IPS-20b (cell line): Measurements from ENCODE around the gene TUBGCP6.

ENCODE experiments used
- H3K27ac ChIP-seq: one replicate; pipeline ENCODE4 v1.5.1; 2013; ENCODE audit warnings: low read length
- H3K27me3 ChIP-seq: 2 replicates; pipeline ENCODE4 v1.6.1; 2013; ENCODE audit warnings: mild to moderate bottlenecking, low read length, inconsistent platforms; ENCODE audit not compliant: insufficient read depth
- H3K36me3 ChIP-seq: 2 replicates; pipeline ENCODE4 v1.6.1; 2013; ENCODE audit warnings: low read depth, mild to moderate bottlenecking, inconsistent platforms, low read length, moderate library complexity; ENCODE audit not compliant: insufficient read depth
- H3K4me1 ChIP-seq: 2 replicates; pipeline ENCODE4 v1.6.1; 2013; ENCODE audit warnings: mild to moderate bottlenecking, control low read depth, inconsistent platforms, low read length, moderate library complexity; ENCODE audit not compliant: insufficient read depth
- H3K4me3 ChIP-seq: 2 replicates; pipeline ENCODE4 v1.5.1; 2013; ENCODE audit warnings: mild to moderate bottlenecking, low read length, inconsistent platforms
- H3K9ac ChIP-seq: 2 replicates; pipeline ENCODE4 v1.6.1; 2013; ENCODE audit warnings: low read depth, mild to moderate bottlenecking, inconsistent platforms, low read length, moderate library complexity
- H3K9me3 ChIP-seq: 2 replicates; pipeline ENCODE4 v1.6.1; 2013; ENCODE audit warnings: mild to moderate bottlenecking, low read depth, low read length, inconsistent platforms; ENCODE audit not compliant: insufficient read depth

Gene TUBGCP6

GRCh38 chr22:50190941-50191741 is 53.7 kb downstream of the TUBGCP6 start:
- Histone ChIP-seq H3K4me1 (0 out of 2 replicates have a peak, but pooled peaks cover 3% of the 10 kb centered on the region), H3K27me3 (no peaks in the 10 kb centered on the region), H3K9me3 (no peaks in the 10 kb centered on the region), H3K36me3 (peaks cover 11% of the 10 kb centered on the region), H3K27ac (no peak overlapping the region), H3K9ac (no peak overlapping the region), H3K4me3 (no peak overlapping the region)

- Histone ChIP-seq H3K9ac (no peak overlapping the region), H3K36me3 (peaks cover 11% of the 10 kb centered on the region), H3K27ac (no peak overlapping the region)
These were observed 54.5 kb downstream of the TUBGCP6 start for GRCh38 chr22:50190182-50190940.

GRCh38 chr22:50189849-50190181 is 55.0 kb downstream of the TUBGCP6 start:
- H3K4me1 ChIP-seq = 0 out of 2 replicates have a peak, but pooled peaks cover 3% of the 10 kb centered on the region
- H3K27me3 ChIP-seq = no peaks in the 10 kb centered on the region
- no peak overlapping the region for H3K4me3 ChIP-seq
- H3K27ac ChIP-seq = no peak overlapping the region
- peaks cover 9% of the 10 kb centered on the region for H3K36me3 ChIP-seq
- no peak overlapping the region for H3K9ac ChIP-seq
- H3K9me3 ChIP-seq = no peaks in the 10 kb centered on the region

More at GRCh38 chr22:50190182-50190940, 54.5 kb downstream of the TUBGCP6 start:
- H3K4me1 ChIP-seq = 0 out of 2 replicates have a peak, but pooled peaks cover 3% of the 10 kb centered on the region
- H3K9me3 ChIP-seq = no peaks in the 10 kb centered on the region
- H3K4me3 ChIP-seq = peak overlapping the region; percentile 36; the same call in 1 of the 2 replicates
- no peaks in the 10 kb centered on the region for H3K27me3 ChIP-seq

GRCh38 chr22:50189184-50189848 is 55.5 kb downstream of the TUBGCP6 start:
- H3K27ac ChIP-seq = no peak overlapping the region
- H3K9ac ChIP-seq = no peak overlapping the region

GRCh38 chr22:50188356-50188755 is 56.5 kb downstream of the TUBGCP6 start:
- no peaks in the 10 kb centered on the region for H3K27me3 ChIP-seq
- no peak overlapping the region for H3K27ac ChIP-seq
- H3K4me1 ChIP-seq = 0 out of 2 replicates have a peak, but pooled peaks cover 3% of the 10 kb centered on the region
- H3K36me3 ChIP-seq = no peaks in the 10 kb centered on the region
- no peaks in the 10 kb centered on the region for H3K9me3 ChIP-seq
- no peak overlapping the region for H3K9ac ChIP-seq
- H3K4me3 ChIP-seq = no peak overlapping the region

More at GRCh38 chr22:50189184-50189848, 55.5 kb downstream of the TUBGCP6 start:
- Histone ChIP-seq H3K4me3 (no peak overlapping the region), H3K4me1 (0 out of 2 replicates have a peak, but pooled peaks cover 3% of the 10 kb centered on the region), H3K36me3 (peaks cover 4% of the 10 kb centered on the region), H3K9me3 (no peaks in the 10 kb centered on the region), H3K27me3 (no peaks in the 10 kb centered on the region)

GRCh38 chr22:50186761-50187523 is 57.9 kb downstream of the TUBGCP6 start:
- H3K36me3 ChIP-seq = no peaks in the 10 kb centered on the region
- H3K4me3 ChIP-seq = peak overlapping the region; percentile 80
- H3K27me3 ChIP-seq = no peaks in the 10 kb centered on the region
- no peaks in the 10 kb centered on the region for H3K9me3 ChIP-seq
- H3K4me1 ChIP-seq = 0 out of 2 replicates have a peak, but pooled peaks cover 3% of the 10 kb centered on the region
- H3K27ac ChIP-seq = no peak overlapping the region
- peak overlapping the region; percentile 64; the same call in 1 of the 2 replicates for H3K9ac ChIP-seq

GRCh38 chr22:50186181-50186714 is 58.6 kb downstream of the TUBGCP6 start:
- H3K36me3 ChIP-seq = no peaks in the 10 kb centered on the region
- no peaks in the 10 kb centered on the region for H3K9me3 ChIP-seq
- peak overlapping the region; percentile 80 for H3K4me3 ChIP-seq
- H3K27ac ChIP-seq = no peak overlapping the region
- no peaks in the 10 kb centered on the region for H3K27me3 ChIP-seq
- peak overlapping the region; percentile 64; the same call in 1 of the 2 replicates for H3K9ac ChIP-seq
- H3K4me1 ChIP-seq = 0 out of 2 replicates have a peak, but pooled peaks cover 3% of the 10 kb centered on the region

GRCh38 chr22:50185375-50186087 is 59.3 kb downstream of the TUBGCP6 start, which contains the start of gene TRABD:
Gene TRABD (plus strand): TSS chr22:50185913. CDS start chr22:50193061, 7,148 bp downstream.
- no peaks in the 10 kb centered on the region for H3K36me3 ChIP-seq
- H3K9ac ChIP-seq = peak within 1 kb of the TSS; percentile 64; the same call in 1 of the 2 replicates
- H3K4me3 ChIP-seq = peak within 1 kb of the TSS; percentile 80
- no peaks in the 10 kb centered on the region for H3K27me3 ChIP-seq
- 0 out of 2 replicates have a peak, but pooled peaks cover 3% of the 10 kb centered on the region for H3K4me1 ChIP-seq
- no peaks in the 10 kb centered on the region for H3K9me3 ChIP-seq
- H3K27ac ChIP-seq = no peak within 1 kb of the TSS

- Histone ChIP-seq H3K27ac (no peak overlapping the region), H3K36me3 (no peaks in the 10 kb centered on the region), H3K4me1 (0 out of 2 replicates have a peak, but pooled peaks cover 3% of the 10 kb centered on the region), H3K4me3 (peak overlapping the region; percentile 58; the same call in 1 of the 2 replicates), H3K9me3 (no peaks in the 10 kb centered on the region), H3K9ac (no peak overlapping the region), H3K27me3 (no peaks in the 10 kb centered on the region)
These were observed 59.9 kb downstream of the TUBGCP6 start for GRCh38 chr22:50184902-50185374.
